ENCODE data around the gene B3GNT2.

Gene B3GNT2

GRCh38 chr2:62163834-62164233 is 32.1 kb upstream of the B3GNT2 start:
- no peak overlapping the region for H3K27ac ChIP-seq (ENCODE audit: extremely low read depth, low read depth, low read length)
- no peaks in the 10 kb centered on the region for H3K36me3 ChIP-seq (ENCODE audit: control insufficient read depth in 2 of 2, insufficient read depth in 1 of 2, low read length in 2 of 2)
- ChIA-PET POLR2A (no interaction called here), CTCF (interaction anchor here (0.6 kb wide), 1 partner anchor 996 kb away, joined by 3 read pairs; no protein-coding TSS in a partner anchor)
- H3K4me3 ChIP-seq (ENCODE audit: low read depth, low read length) = no peak overlapping the region
- no peaks in the 10 kb centered on the region for H3K9me3 ChIP-seq (ENCODE audit: control insufficient read depth, insufficient read depth, low read depth, low read length)
- TF ChIP-seq ZIC2 (tag by site-specific recombination; IDR thresholded peaks at IDR 0.05) = no peak
- no peaks in the 10 kb centered on the region for H3K4me1 ChIP-seq (ENCODE audit: control insufficient read depth, insufficient read depth, low read length)

- Histone ChIP-seq H3K9me3 (ENCODE audit: control insufficient read depth, insufficient read depth, low read depth, low read length) (no peaks in the 10 kb centered on the region), H3K36me3 (ENCODE audit: control insufficient read depth in 2 of 2, insufficient read depth in 1 of 2, low read length in 2 of 2) (no peaks in the 10 kb centered on the region), H3K27ac (ENCODE audit: extremely low read depth, low read depth, low read length) (no peak overlapping the region), H3K4me1 (ENCODE audit: control insufficient read depth, insufficient read depth, low read length) (no peaks in the 10 kb centered on the region), H3K4me3 (ENCODE audit: low read depth, low read length) (no peak overlapping the region)
- CTCF ChIA-PET = interaction anchor here (1.0 kb wide), 1 partner anchor 181 kb away, joined by 3 read pairs; no protein-coding TSS in a partner anchor
- POLR2A ChIA-PET = no interaction called here
- TF ChIP-seq ZNF341 (tag by site-specific recombination; IDR thresholded peaks at IDR 0.05; ENCODE audit: low read depth) (no peak), ZNF19 (tag by site-specific recombination; IDR thresholded peaks at IDR 0.05; ENCODE audit: low read depth) (no peak), ZBTB44 (tag by site-specific recombination; IDR thresholded peaks at IDR 0.05) (no peak), ZNF394 (tag by site-specific recombination; IDR thresholded peaks at IDR 0.05; ENCODE audit: borderline replicate concordance) (no peak), ZNF600 (tag by site-specific recombination; IDR thresholded peaks at IDR 0.05) (no peak), KLF10 (tag by site-specific recombination; IDR thresholded peaks at IDR 0.05) (no peak), ZNF223 (tag by site-specific recombination; IDR thresholded peaks at IDR 0.05) (no peak), ZBTB49 (tag by site-specific recombination; IDR thresholded peaks at IDR 0.05; ENCODE audit: low read depth) (no peak), GLIS1 (tag by site-specific recombination; IDR thresholded peaks at IDR 0.05) (no peak), ZNF169 (tag by site-specific recombination; IDR thresholded peaks at IDR 0.05) (no peak), ZFHX2 (tag by site-specific recombination; conservative IDR thresholded peaks at IDR 0.05) (no peak), ZBTB1 (tag by site-specific recombination; IDR thresholded peaks at IDR 0.05) (no peak), ZNF626 (tag by site-specific recombination; IDR thresholded peaks at IDR 0.05) (no peak), EGR2 (tag by site-specific recombination; IDR thresholded peaks at IDR 0.05; ENCODE audit: low read depth) (no peak), ZNF184 (tag by site-specific recombination; IDR thresholded peaks at IDR 0.05) (no peak), GLI2 (tag by site-specific recombination; IDR thresholded peaks at IDR 0.05; ENCODE audit: borderline replicate concordance, low read depth) (no peak), INSM2 (tag by site-specific recombination; IDR thresholded peaks at IDR 0.05) (no peak)
Observed at GRCh38 chr2:62175728-62176127, 20.2 kb upstream of the B3GNT2 start.

- ChIA-PET CTCF (no interaction called here), POLR2A (no interaction called here)
- no peak overlapping the region for H3K4me3 ChIP-seq (ENCODE audit: low read depth, low read length)
- H3K36me3 ChIP-seq (ENCODE audit: control insufficient read depth in 2 of 2, insufficient read depth in 1 of 2, low read length in 2 of 2) = no peaks in the 10 kb centered on the region
- no peaks in the 10 kb centered on the region for H3K9me3 ChIP-seq (ENCODE audit: control insufficient read depth, insufficient read depth, low read depth, low read length)
- TF ChIP-seq ZNF138 (tag by site-specific recombination; IDR thresholded peaks at IDR 0.05; ENCODE audit: borderline replicate concordance) (no peak), ZNF280C (tag by site-specific recombination; IDR thresholded peaks at IDR 0.05) (no peak), ZNF626 (tag by site-specific recombination; IDR thresholded peaks at IDR 0.05) (no peak), ZBTB48 (tag by site-specific recombination; IDR thresholded peaks at IDR 0.05) (no peak), ZNF112 (tag by site-specific recombination; IDR thresholded peaks at IDR 0.05) (no peak), ZNF514 (tag by site-specific recombination; IDR thresholded peaks at IDR 0.05) (no peak), ZFP37 (tag by site-specific recombination; IDR thresholded peaks at IDR 0.05) (no peak)
- H3K27ac ChIP-seq (ENCODE audit: extremely low read depth, low read depth, low read length) = no peak overlapping the region
- H3K4me1 ChIP-seq (ENCODE audit: control insufficient read depth, insufficient read depth, low read length) = no peaks in the 10 kb centered on the region
Observed at GRCh38 chr2:62176801-62177200, 19.1 kb upstream of the B3GNT2 start.
